Vagina (tissue), 2 donors: ENCODE results near the gene CTSD. TPM values are rescaled to one million over a fixed set of nuclear protein-coding genes. Genes with fewer than 3 reads are reported as not detected.

Experiments used
- DNase-seq, 2 donors: peaks; one replicate each; pipeline ENCODE4 v3.0.0-alpha.2; 2017; ENCODE audit errors: extremely low spot score in 2 of 2
- H3K27ac ChIP-seq: fragments of 200-600 bp; sonication (generic); one replicate; pipeline ENCODE4 v1.5.1; 2019
- H3K27me3 ChIP-seq: fragments of 200-600 bp; sonication (generic); one replicate; pipeline ENCODE4 v1.5.1; 2019
- H3K36me3 ChIP-seq, 2 donors: fragments of 200-600 bp; sonication (generic); one replicate each; pipeline ENCODE4 v1.5.1; 2017 to 2019
- H3K4me1 ChIP-seq: fragments of 200-600 bp; sonication (generic); one replicate; pipeline ENCODE4 v1.5.1; 2019
- H3K4me3 ChIP-seq, 2 donors: fragments of 200-600 bp; sonication (generic); 1 replicate in 1 of 2; 2 replicates in 1 of 2; pipeline ENCODE4 v1.5.1; 2016 to 2019
- H3K9me3 ChIP-seq: fragments of 200-600 bp; sonication (generic); one replicate; pipeline ENCODE4 v1.5.1; 2019
- POLR2A ChIP-seq, 2 donors: fragments of 450-650 bp; IDR thresholded peaks; one replicate each; pipeline ENCODE4 v1.6.1; 2017; ENCODE audit warnings: antibody characterized with exemption in 2 of 2, mild to moderate bottlenecking in 2 of 2, moderate library complexity in 2 of 2
- POLR2AphosphoS5 ChIP-seq, 2 donors: sonication (generic); formaldehyde crosslinking; IDR thresholded peaks; one replicate each; pipeline ENCODE4 v1.9.0; 2017; ENCODE audit warnings: antibody characterized with exemption in 2 of 2, mild to moderate bottlenecking in 2 of 2, low read depth in 1 of 2; ENCODE audit not compliant: insufficient read depth in 1 of 2
- intact Hi-C: fragments of 100-400 bp; cut with DNase I; formaldehyde crosslinking; loops from one replicate; pipeline ENCODE4 v1.15.1; 2023
- total RNA-seq: library from RNA; depleted of rRNA; stranded (reverse); fragments of >200 nt; gene quantifications from one replicate; pipeline ENCODE4 v1.2.3, GENCODE V29; 2016
- TF ChIP-seq, protein P1 (sequence below), 3 experiments: fragments of 450-650 bp in 2 of 3; fragments of 200-600 bp in 1 of 3; sonication (generic) in 1 of 3; IDR thresholded peaks; one replicate each; pipeline ENCODE4 v1.5.1; 2017 to 2019; ENCODE audit warnings: antibody characterized with exemption in 3 of 3, mild to moderate bottlenecking in 2 of 3, moderate library complexity in 2 of 3

Gene CTSD
- total RNA-seq, 1 donor from 2014 or later = 508 TPM

DNA sequence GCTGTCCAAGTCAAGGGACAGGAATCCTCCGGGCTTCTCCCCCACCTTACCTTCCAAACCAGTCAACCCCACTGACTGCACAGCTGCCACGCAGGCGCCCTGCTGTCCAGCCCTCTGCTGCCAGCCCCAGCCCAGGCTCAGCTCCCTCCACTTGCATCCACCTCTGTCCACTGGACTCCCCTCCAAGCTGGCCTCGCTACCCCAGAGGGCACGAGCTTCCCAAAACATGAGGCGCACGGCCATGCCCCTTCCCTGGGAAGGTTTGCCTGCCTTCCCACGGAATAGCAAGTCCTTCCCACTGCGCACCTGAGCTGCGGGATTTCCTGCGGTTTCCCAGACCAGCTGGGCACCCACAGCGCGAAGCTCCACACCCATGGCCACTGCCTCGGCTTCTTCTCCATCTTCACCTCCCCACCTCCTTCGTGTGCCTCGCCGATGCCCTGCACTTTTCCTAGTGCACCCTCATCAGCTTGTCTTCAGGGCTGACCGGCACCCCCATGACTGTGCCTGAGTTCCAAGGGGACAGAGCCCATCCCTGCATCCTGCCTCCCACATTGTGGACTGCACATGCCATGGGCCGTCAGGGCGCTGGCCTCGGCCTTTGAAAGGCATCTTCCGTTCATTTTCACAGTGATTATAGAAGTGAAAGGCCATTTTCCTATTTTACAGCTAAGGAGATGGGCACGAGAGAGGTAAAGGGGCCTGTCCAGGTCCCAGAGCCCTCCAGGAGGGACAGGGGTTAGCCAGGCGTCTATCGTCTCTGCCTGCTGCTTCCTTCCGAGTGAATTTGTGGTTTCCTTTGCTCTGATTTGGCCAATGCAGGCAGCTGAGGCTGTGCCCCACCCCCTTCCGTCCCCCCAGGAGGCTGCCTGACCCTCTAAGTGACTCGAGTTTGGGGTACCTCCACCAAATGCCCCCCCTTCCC is 29.7 kb downstream of the CTSD start:
- no peak overlapping the region for H3K4me3 ChIP-seq
- H3K36me3 ChIP-seq = no peaks in the 10 kb centered on the region
- DNase-seq = no peak
- H3K4me1 ChIP-seq = peaks cover 7% of the 10 kb centered on the region
- no peak overlapping the region for H3K27ac ChIP-seq
- TF ChIP-seq POLR2AphosphoS5 (IDR thresholded peaks at IDR 0.05; ENCODE audit: insufficient read depth in 1 of 2, low read depth in 1 of 2) (no peak), POLR2A (IDR thresholded peaks at IDR 0.05) (no peak)
- TF ChIP-seq, protein P1, sequence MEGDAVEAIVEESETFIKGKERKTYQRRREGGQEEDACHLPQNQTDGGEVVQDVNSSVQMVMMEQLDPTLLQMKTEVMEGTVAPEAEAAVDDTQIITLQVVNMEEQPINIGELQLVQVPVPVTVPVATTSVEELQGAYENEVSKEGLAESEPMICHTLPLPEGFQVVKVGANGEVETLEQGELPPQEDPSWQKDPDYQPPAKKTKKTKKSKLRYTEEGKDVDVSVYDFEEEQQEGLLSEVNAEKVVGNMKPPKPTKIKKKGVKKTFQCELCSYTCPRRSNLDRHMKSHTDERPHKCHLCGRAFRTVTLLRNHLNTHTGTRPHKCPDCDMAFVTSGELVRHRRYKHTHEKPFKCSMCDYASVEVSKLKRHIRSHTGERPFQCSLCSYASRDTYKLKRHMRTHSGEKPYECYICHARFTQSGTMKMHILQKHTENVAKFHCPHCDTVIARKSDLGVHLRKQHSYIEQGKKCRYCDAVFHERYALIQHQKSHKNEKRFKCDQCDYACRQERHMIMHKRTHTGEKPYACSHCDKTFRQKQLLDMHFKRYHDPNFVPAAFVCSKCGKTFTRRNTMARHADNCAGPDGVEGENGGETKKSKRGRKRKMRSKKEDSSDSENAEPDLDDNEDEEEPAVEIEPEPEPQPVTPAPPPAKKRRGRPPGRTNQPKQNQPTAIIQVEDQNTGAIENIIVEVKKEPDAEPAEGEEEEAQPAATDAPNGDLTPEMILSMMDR (IDR thresholded peaks at IDR 0.05) = no peak
- peaks cover 5% of the 10 kb centered on the region for H3K9me3 ChIP-seq
- no peaks in the 10 kb centered on the region for H3K27me3 ChIP-seq
- intact Hi-C loops = no loop called here

DNA sequence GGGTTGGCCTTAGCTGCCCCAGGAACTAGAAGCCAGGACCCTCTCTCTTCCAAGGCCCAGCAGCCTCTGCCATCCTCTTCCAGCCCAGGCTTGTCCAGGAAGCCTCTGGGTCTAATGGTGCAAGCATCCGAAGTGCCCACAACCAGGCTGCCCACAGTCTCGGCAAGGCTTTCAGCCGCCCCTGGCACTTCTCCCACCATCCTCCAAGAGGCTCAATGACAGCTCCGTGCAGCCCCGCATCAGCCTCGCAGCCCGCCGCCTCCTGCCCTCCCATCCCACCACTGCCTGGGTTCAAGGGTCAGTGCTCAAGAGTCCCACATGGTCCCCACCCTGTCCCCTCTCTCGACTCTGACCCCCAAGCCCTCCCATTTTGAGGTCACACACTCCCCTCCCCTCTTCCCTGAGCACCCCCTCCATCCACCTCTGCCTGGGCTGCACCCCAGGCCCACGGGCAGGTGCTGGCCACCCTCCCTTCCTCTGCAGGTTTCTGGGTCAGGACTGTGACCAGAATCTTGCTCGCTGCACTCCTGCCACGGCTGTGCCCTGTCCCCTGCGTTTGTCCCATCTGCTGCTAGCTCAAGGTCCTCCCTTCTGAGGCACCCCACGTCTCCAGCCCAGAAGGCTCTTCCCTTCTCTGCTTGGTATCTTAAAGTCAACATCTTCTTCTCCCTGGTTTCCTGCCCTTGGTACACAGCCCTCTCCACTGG is 30.6 kb downstream of the CTSD start:
- peaks cover 7% of the 10 kb centered on the region for H3K4me1 ChIP-seq
- H3K9me3 ChIP-seq = peaks cover 5% of the 10 kb centered on the region
- intact Hi-C loops = no loop called here
- no peaks in the 10 kb centered on the region for H3K36me3 ChIP-seq
- TF ChIP-seq, protein P1 (IDR thresholded peaks at IDR 0.05) = no peak
- TF ChIP-seq POLR2A (IDR thresholded peaks at IDR 0.05) = no peak
- DNase-seq = peak in 1 of 2 donors; percentile 83
- no peaks in the 10 kb centered on the region for H3K27me3 ChIP-seq
- no peak overlapping the region for H3K4me3 ChIP-seq
- no peak overlapping the region for H3K27ac ChIP-seq

DNA sequence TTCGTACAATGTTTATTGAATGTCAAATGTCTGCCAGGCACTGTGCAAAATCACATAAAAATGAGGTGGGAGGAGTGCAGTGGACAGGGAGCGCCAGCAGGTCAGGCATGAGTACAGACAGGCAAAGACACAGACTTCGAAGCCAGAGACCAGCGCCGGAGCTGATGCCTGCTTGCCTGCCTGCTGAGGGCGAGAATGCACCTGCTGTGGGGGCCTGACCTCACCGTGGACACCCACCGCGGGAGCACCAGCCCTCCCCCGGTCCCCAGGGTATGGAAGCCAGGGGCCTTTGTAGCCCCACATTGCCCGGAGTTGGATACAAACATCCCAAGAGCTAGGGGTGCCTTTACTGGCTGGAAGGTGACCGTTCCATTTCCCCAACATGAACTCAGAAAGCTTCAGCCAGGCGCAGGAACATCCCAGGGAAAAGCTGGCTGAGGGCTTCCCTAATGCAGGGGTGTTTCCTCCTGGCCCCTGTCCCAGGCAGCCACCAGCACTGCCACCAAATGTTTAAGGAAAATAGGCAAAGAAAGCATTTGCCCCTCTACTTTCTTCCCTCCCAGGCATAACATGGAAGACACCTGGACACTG is 31.2 kb downstream of the CTSD start:
- no peak for DNase-seq
- peaks cover 7% of the 10 kb centered on the region for H3K4me1 ChIP-seq
- TF ChIP-seq, protein P1 (IDR thresholded peaks at IDR 0.05) = no peak
- TF ChIP-seq POLR2AphosphoS5 (IDR thresholded peaks at IDR 0.05; ENCODE audit: insufficient read depth in 1 of 2, low read depth in 1 of 2) (no peak), POLR2A (IDR thresholded peaks at IDR 0.05) (no peak)
- H3K4me3 ChIP-seq = no peak overlapping the region
- no peaks in the 10 kb centered on the region for H3K36me3 ChIP-seq
- no peak overlapping the region for H3K27ac ChIP-seq
- H3K9me3 ChIP-seq = peaks cover 5% of the 10 kb centered on the region
- intact Hi-C loops = no loop called here
- H3K27me3 ChIP-seq = no peaks in the 10 kb centered on the region

DNA sequence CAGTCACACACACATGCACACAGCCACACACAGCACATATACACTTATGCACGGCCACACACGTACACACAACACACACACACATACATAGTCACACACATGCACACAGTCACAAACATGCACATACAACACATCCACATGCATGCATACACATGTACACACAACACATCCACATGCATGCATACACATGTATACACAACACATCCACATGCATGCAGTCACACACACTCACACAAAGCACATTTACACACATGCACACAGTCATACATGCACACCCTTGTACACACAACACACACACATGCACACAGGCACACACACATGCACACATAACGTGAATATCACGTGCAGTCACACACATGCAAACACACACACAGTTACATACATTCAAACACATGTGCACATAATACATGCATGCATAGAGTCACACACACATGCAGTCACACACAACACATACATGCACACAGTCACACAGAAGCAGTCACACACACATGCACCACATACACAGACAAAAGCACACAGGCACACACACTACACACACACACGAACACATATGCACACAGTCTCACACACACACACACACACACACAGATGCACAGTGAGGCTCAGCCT is 32.2 kb downstream of the CTSD start:
- TF ChIP-seq, protein P1 (IDR thresholded peaks at IDR 0.05) = no peak
- TF ChIP-seq POLR2AphosphoS5 (IDR thresholded peaks at IDR 0.05; ENCODE audit: insufficient read depth in 1 of 2, low read depth in 1 of 2) (no peak), POLR2A (IDR thresholded peaks at IDR 0.05) (no peak)
- Histone ChIP-seq H3K4me3 (no peak overlapping the region), H3K36me3 (no peaks in the 10 kb centered on the region), H3K9me3 (peaks cover under 1% of the 10 kb centered on the region), H3K27me3 (no peaks in the 10 kb centered on the region), H3K27ac (no peak overlapping the region), H3K4me1 (peaks cover 7% of the 10 kb centered on the region)
- no peak for DNase-seq
- intact Hi-C loops = no loop called here
